ENCODE data around the gene CAPN5. TPM values are rescaled to one million over a fixed set of nuclear protein-coding genes. Genes with fewer than 3 reads are reported as not detected.

CAPN5 gene
- polyA plus RNA-seq, 2 of the 4 experiments (the other 2 are of a cell fraction), result 9.4 to 12.9 TPM

DNA sequence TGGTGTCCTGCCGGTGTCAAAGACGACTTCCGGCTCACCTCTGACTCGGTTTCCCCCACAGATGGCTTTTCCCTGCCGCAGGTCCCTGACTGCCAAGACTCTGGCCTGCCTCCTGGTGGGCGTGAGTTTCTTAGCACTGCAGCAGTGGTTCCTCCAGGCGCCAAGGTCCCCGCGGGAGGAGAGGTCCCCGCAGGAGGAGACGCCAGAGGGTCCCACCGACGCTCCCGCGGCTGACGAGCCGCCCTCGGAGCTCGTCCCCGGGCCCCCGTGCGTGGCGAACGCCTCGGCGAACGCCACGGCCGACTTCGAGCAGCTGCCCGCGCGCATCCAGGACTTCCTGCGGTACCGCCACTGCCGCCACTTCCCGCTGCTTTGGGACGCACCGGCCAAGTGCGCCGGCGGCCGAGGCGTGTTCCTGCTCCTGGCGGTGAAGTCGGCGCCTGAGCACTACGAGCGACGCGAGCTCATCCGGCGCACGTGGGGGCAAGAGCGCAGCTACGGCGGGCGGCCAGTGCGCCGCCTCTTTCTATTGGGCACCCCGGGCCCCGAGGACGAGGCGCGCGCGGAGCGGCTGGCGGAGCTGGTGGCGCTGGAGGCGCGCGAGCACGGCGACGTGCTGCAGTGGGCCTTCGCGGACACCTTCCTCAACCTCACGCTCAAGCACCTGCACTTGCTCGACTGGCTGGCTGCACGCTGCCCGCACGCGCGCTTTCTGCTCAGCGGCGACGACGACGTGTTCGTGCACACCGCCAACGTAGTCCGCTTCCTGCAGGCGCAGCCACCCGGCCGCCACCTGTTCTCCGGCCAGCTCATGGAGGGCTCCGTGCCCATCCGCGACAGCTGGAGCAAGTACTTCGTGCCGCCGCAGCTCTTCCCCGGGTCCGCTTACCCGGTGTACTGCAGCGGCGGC lies 27.0 kb upstream of the CAPN5 start:
- TF ChIP-seq FOXS1 (CRISPR knock-in tag; IDR thresholded peaks at IDR 0.05), result no peak
- no peak for TF ChIP-seq KDM1A (IDR thresholded peaks at IDR 0.05; ENCODE audit: low read depth)
- TF ChIP-seq TFCP2L1 (CRISPR knock-in tag; IDR thresholded peaks at IDR 0.05), result no peak
- TF ChIP-seq CEBPB (IDR thresholded peaks at IDR 0.05), result no peak
- peak; percentile 53 for TF ChIP-seq SMC3 (IDR thresholded peaks at IDR 0.05)
- no peak for TF ChIP-seq MAFK (IDR thresholded peaks at IDR 0.05; ENCODE audit: partially characterized antibody)
- TF ChIP-seq CBX8 (IDR thresholded peaks at IDR 0.05), result no peak
- TF ChIP-seq, protein P1, sequence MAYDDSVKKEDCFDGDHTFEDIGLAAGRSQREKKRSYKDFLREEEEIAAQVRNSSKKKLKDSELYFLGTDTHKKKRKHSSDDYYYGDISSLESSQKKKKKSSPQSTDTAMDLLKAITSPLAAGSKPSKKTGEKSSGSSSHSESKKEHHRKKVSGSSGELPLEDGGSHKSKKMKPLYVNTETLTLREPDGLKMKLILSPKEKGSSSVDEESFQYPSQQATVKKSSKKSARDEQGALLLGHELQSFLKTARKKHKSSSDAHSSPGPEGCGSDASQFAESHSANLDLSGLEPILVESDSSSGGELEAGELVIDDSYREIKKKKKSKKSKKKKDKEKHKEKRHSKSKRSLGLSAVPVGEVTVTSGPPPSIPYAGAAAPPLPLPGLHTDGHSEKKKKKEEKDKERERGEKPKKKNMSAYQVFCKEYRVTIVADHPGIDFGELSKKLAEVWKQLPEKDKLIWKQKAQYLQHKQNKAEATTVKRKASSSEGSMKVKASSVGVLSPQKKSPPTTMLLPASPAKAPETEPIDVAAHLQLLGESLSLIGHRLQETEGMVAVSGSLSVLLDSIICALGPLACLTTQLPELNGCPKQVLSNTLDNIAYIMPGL (CRISPR knock-in tag; IDR thresholded peaks at IDR 0.05; ENCODE audit: borderline replicate concordance), result no peak
- no peak for TF ChIP-seq HOXB13 (CRISPR knock-in tag; IDR thresholded peaks at IDR 0.05; ENCODE audit: low read depth)
- TF ChIP-seq FOSB (CRISPR knock-in tag; IDR thresholded peaks at IDR 0.05), result no peak
- TF ChIP-seq CTCF (IDR thresholded peaks at IDR 0.05), result peak; percentile 31; the same call in 2 of the 3 replicates
- no peak for TF ChIP-seq PBX3 (IDR thresholded peaks at IDR 0.05)
- no peak for TF ChIP-seq EP300 (IDR thresholded peaks at IDR 0.05)
- peak; percentile 42 to 47; a peak in 4 of 5 replicates for TF ChIP-seq RAD21 (conservative IDR thresholded peaks at IDR 0.05 in 1 of 2, IDR thresholded peaks at IDR 0.05 in 1 of 2)
- TF ChIP-seq, protein P2, sequence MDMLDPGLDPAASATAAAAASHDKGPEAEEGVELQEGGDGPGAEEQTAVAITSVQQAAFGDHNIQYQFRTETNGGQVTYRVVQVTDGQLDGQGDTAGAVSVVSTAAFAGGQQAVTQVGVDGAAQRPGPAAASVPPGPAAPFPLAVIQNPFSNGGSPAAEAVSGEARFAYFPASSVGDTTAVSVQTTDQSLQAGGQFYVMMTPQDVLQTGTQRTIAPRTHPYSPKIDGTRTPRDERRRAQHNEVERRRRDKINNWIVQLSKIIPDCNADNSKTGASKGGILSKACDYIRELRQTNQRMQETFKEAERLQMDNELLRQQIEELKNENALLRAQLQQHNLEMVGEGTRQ (IDR thresholded peaks at IDR 0.05), result no peak
- no peak for TF ChIP-seq RFX5 (IDR thresholded peaks at IDR 0.05)
- no peak for TF ChIP-seq TP53 (CRISPR knock-in tag; IDR thresholded peaks at IDR 0.05)
- TF ChIP-seq EHMT2 (IDR thresholded peaks at IDR 0.05; ENCODE audit: low read depth), result no peak
- TF ChIP-seq RCOR1 (IDR thresholded peaks at IDR 0.05; ENCODE audit: low read depth, low read length), result no peak
- TF ChIP-seq, protein P3, sequence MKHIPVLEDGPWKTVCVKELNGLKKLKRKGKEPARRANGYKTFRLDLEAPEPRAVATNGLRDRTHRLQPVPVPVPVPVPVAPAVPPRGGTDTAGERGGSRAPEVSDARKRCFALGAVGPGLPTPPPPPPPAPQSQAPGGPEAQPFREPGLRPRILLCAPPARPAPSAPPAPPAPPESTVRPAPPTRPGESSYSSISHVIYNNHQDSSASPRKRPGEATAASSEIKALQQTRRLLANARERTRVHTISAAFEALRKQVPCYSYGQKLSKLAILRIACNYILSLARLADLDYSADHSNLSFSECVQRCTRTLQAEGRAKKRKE (CRISPR knock-in tag; IDR thresholded peaks at IDR 0.05; ENCODE audit: low read depth), result no peak
- TF ChIP-seq, protein P4, sequence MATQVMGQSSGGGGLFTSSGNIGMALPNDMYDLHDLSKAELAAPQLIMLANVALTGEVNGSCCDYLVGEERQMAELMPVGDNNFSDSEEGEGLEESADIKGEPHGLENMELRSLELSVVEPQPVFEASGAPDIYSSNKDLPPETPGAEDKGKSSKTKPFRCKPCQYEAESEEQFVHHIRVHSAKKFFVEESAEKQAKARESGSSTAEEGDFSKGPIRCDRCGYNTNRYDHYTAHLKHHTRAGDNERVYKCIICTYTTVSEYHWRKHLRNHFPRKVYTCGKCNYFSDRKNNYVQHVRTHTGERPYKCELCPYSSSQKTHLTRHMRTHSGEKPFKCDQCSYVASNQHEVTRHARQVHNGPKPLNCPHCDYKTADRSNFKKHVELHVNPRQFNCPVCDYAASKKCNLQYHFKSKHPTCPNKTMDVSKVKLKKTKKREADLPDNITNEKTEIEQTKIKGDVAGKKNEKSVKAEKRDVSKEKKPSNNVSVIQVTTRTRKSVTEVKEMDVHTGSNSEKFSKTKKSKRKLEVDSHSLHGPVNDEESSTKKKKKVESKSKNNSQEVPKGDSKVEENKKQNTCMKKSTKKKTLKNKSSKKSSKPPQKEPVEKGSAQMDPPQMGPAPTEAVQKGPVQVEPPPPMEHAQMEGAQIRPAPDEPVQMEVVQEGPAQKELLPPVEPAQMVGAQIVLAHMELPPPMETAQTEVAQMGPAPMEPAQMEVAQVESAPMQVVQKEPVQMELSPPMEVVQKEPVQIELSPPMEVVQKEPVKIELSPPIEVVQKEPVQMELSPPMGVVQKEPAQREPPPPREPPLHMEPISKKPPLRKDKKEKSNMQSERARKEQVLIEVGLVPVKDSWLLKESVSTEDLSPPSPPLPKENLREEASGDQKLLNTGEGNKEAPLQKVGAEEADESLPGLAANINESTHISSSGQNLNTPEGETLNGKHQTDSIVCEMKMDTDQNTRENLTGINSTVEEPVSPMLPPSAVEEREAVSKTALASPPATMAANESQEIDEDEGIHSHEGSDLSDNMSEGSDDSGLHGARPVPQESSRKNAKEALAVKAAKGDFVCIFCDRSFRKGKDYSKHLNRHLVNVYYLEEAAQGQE (IDR thresholded peaks at IDR 0.05), result no peak
- no peak for TF ChIP-seq EHF (CRISPR knock-in tag; IDR thresholded peaks at IDR 0.05)
- TF ChIP-seq CHD2 (IDR thresholded peaks at IDR 0.05; ENCODE audit: low read length, partially characterized antibody), result no peak
- no peak for TF ChIP-seq GATA3 (IDR thresholded peaks at IDR 0.05; ENCODE audit: borderline replicate concordance)
- TF ChIP-seq ZC3H11A (IDR thresholded peaks at IDR 0.05), result no peak
- no peak for TF ChIP-seq NPAS2 (CRISPR knock-in tag; IDR thresholded peaks at IDR 0.05; ENCODE audit: borderline replicate concordance)
- ChIA-PET CTCF (interaction anchor here (0.5 to 7.9 kb wide), 17 partner anchors 10 to 519 kb away, joined by 3 to 72 read pairs (median 4); no protein-coding TSS in a partner anchor), POLR2A (no interaction called here)
- DNase-seq (ENCODE audit: low read depth in 1 of 2, low spot score in 1 of 2) (no peak), ATAC-seq (peak; percentile 20 to 58; a peak in 3 of 6 replicates), FAIRE-seq (no peak)
- peak overlapping the region in 1 of 2 experiments; percentile 22; a peak in 1 of 6 replicates for H3K27ac ChIP-seq
- WGBS (ENCODE audit: missing lambda C conversion rate), result 86% methylated on average over 88 of the region's 109 CpGs
- H3K4me1 ChIP-seq, result peaks cover 28% of the 10 kb centered on the region
- no peak overlapping the region for H3K4me2 ChIP-seq
- H3K4me3 ChIP-seq, result no peak overlapping the region
- no peaks in the 10 kb centered on the region for H3K9me3 ChIP-seq
